Measurements from ENCODE around the gene ZNF155. TPM values are rescaled to one million over a fixed set of nuclear protein-coding genes. Genes with fewer than 3 reads are reported as not detected.

Gene ZNF155
- polyA plus RNA-seq, 3 donors: 13.1 to 15.9 (median 14.5) TPM

GRCh38 chr19:44002566-44003460 lies 18.8 kb downstream of the ZNF155 start, which contains the start of gene ZNF230:
Gene ZNF230, plus strand, starts transcription at chr19:44002957. Its CDS starts 4,122 bp downstream, at chr19:44007079.
- DNase-seq: peak; percentile 97

- peak; percentile 19 for DNase-seq
Observed at GRCh38 chr19:44003461-44004009, 19.5 kb downstream of the ZNF155 start.

GRCh38 chr19:44005973-44006372 lies 22.0 kb downstream of the ZNF155 start:
- DNase-seq: no peak

- no peak for DNase-seq
Observed at GRCh38 chr19:44007473-44007872, 23.5 kb downstream of the ZNF155 start.

- no peak for DNase-seq
Observed at GRCh38 chr19:44010468-44010867, 26.5 kb downstream of the ZNF155 start.

- no peak for DNase-seq
Observed at GRCh38 chr19:44019498-44019897, 35.5 kb downstream of the ZNF155 start.

- DNase-seq: no peak
Observed at GRCh38 chr19:44021221-44021620, 37.2 kb downstream of the ZNF155 start.

- no peak for DNase-seq
Observed at GRCh38 chr19:44024900-44025216, 40.9 kb downstream of the ZNF155 start.

GRCh38 chr19:44025217-44025936 lies 41.4 kb downstream of the ZNF155 start, which contains the start of gene ZNF222:
Gene ZNF222, plus strand, starts transcription at chr19:44025379. Its CDS starts 58 bp downstream, at chr19:44025437.
- DNase-seq: peak; percentile 90

GRCh38 chr19:44026622-44027021 lies 42.6 kb downstream of the ZNF155 start:
- no peak for DNase-seq

- DNase-seq: no peak
Observed at GRCh38 chr19:44032001-44032610, 48.1 kb downstream of the ZNF155 start.

- no peak for DNase-seq
Observed at GRCh38 chr19:44042147-44042546, 58.2 kb downstream of the ZNF155 start.

Other genes starting within 250 kb of the ZNF155 start
- 10 to 100 TPM; 53.0 to 62.8 (median 57.0) TPM for gene SMG9, start 229.2 kb upstream of the ZNF155 start, polyA plus RNA-seq (ENCODE audit: insufficient read length in 3 of 3)
- 1 to 10 TPM; 1.7 to 2.3 (median 1.7) TPM for gene KCNN4, start 203.2 kb upstream of the ZNF155 start, polyA plus RNA-seq (ENCODE audit: insufficient read length in 3 of 3)
- gene LYPD5, start 181.7 kb upstream of the ZNF155 start, polyA plus RNA-seq (ENCODE audit: insufficient read length in 3 of 3): under 1 TPM; 0.53 to 0.56 (median 0.55) TPM
- 10 to 100 TPM; 11.3 to 27.7 (median 22.3) TPM for gene ZNF283, start 156.9 kb upstream of the ZNF155 start, polyA plus RNA-seq (ENCODE audit: insufficient read length in 3 of 3)
- 10 to 100 TPM; 10.2 to 19.5 (median 14.5) TPM for gene ZNF404, start 100.2 kb upstream of the ZNF155 start, polyA plus RNA-seq (ENCODE audit: insufficient read length in 3 of 3)
- 10 to 100 TPM; 25.5 to 32.2 (median 30.1) TPM for gene ZNF45, start 48.9 kb upstream of the ZNF155 start, polyA plus RNA-seq (ENCODE audit: insufficient read length in 3 of 3)
- 1 to 10 TPM; 6.0 to 9.0 (median 8.0) TPM for gene ZNF221, start 33.0 kb upstream of the ZNF155 start, polyA plus RNA-seq (ENCODE audit: insufficient read length in 3 of 3)
- 1 to 10 TPM; 5.4 to 7.9 (median 7.8) TPM for gene ZNF230, start 18.8 kb downstream of the ZNF155 start, polyA plus RNA-seq (ENCODE audit: insufficient read length in 3 of 3)
- 10 to 100 TPM in 2 of 3 donors, 1 to 10 TPM in 1; 9.3 to 12.2 (median 10.3) TPM for gene ZNF222, start 41.2 kb downstream of the ZNF155 start, polyA plus RNA-seq (ENCODE audit: insufficient read length in 3 of 3)
- gene ZNF223, start 67.8 kb downstream of the ZNF155 start, polyA plus RNA-seq (ENCODE audit: insufficient read length in 3 of 3): 10 to 100 TPM; 11.2 to 16.0 (median 12.6) TPM
- gene ZNF284, start 88.0 kb downstream of the ZNF155 start, polyA plus RNA-seq (ENCODE audit: insufficient read length in 3 of 3): 1 to 10 TPM; 2.7 to 6.0 (median 4.1) TPM
- gene ZNF224, start 110.2 kb downstream of the ZNF155 start, polyA plus RNA-seq (ENCODE audit: insufficient read length in 3 of 3): 10 to 100 TPM; 24.3 to 50.3 (median 41.3) TPM
- 10 to 100 TPM in 1 of 3 donors, 1 to 10 TPM in 2; 9.2 to 12.2 (median 9.9) TPM for gene ZNF225, start 129.2 kb downstream of the ZNF155 start, polyA plus RNA-seq (ENCODE audit: insufficient read length in 3 of 3)
- gene ZNF234, start 157.4 kb downstream of the ZNF155 start, polyA plus RNA-seq (ENCODE audit: insufficient read length in 3 of 3): 10 to 100 TPM; 11.3 to 25.0 (median 19.5) TPM
- gene ZNF226, start 180.9 kb downstream of the ZNF155 start, polyA plus RNA-seq (ENCODE audit: insufficient read length in 3 of 3): 10 to 100 TPM; 25.6 to 30.4 (median 29.0) TPM
- 10 to 100 TPM; 25.4 to 27.6 (median 26.1) TPM for gene ZNF227, start 228.3 kb downstream of the ZNF155 start, polyA plus RNA-seq (ENCODE audit: insufficient read length in 3 of 3)